ENCODE measurements around the gene SHROOM3.
A peak's percentile ranks its signal among the peaks of the same experiment; 100 is the strongest.
"Not testable (repeated sequence)": the region's sequence is repeated elsewhere in the genome, so short reads cannot be mapped to it uniquely, and the experiment has no call there.

The SHROOM3 gene

DNA sequence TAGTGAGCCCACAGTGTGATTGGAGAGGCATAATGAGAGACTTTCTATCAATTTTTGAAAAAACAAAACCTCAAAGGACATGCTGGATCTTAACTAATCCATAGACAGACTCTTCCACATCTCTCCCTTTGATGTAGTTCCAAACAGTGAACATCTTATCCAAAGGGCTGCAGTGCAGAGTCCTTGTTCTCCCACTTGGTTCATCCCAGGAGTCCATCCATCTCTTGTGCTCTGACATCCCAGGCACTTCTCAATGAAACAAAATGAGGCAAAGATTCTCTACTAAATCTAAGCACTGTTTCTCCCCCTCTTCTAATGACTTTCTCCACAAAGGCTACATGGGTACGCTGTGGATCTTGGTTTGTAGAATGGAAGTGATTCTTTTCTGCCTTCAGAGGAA, 8.3 kb downstream of the SHROOM3 start:
- H3K4me3 ChIP-seq (replicated peaks in 1 of 2; ENCODE audit: low read depth in 2 of 2, low read length in 2 of 2) = no peak overlapping the region
- no peak for DNase-seq (ENCODE audit: low read depth in 2 of 2)
- TF ChIP-seq, protein P1, sequence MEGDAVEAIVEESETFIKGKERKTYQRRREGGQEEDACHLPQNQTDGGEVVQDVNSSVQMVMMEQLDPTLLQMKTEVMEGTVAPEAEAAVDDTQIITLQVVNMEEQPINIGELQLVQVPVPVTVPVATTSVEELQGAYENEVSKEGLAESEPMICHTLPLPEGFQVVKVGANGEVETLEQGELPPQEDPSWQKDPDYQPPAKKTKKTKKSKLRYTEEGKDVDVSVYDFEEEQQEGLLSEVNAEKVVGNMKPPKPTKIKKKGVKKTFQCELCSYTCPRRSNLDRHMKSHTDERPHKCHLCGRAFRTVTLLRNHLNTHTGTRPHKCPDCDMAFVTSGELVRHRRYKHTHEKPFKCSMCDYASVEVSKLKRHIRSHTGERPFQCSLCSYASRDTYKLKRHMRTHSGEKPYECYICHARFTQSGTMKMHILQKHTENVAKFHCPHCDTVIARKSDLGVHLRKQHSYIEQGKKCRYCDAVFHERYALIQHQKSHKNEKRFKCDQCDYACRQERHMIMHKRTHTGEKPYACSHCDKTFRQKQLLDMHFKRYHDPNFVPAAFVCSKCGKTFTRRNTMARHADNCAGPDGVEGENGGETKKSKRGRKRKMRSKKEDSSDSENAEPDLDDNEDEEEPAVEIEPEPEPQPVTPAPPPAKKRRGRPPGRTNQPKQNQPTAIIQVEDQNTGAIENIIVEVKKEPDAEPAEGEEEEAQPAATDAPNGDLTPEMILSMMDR (IDR thresholded peaks at IDR 0.05; ENCODE audit: low read depth, low read length) = no peak

DNA sequence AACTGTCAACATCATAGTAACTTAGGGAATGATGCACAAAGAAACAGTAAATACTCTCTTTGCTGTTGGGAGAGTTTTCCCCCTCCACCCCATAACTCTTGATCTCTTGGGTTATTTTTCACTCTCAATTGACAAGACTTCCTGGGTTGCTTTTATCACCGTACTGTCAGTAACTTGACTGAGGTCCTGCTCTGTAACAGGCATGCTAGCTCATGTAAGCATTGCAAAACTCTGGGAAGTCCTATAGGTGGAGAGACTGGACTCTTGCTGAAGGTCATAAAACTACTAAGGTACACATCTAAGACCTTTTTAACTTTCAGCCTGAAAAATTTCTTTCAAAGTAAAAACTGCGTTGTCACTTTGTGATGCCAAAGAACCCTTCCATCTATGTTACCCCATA, 10.9 kb downstream of the SHROOM3 start:
- TF ChIP-seq, protein P1 (IDR thresholded peaks at IDR 0.05; ENCODE audit: low read depth, low read length) = no peak
- no peak for DNase-seq (ENCODE audit: low read depth in 2 of 2)
- no peak overlapping the region for H3K4me3 ChIP-seq (replicated peaks in 1 of 2; ENCODE audit: low read depth in 2 of 2, low read length in 2 of 2)

DNA sequence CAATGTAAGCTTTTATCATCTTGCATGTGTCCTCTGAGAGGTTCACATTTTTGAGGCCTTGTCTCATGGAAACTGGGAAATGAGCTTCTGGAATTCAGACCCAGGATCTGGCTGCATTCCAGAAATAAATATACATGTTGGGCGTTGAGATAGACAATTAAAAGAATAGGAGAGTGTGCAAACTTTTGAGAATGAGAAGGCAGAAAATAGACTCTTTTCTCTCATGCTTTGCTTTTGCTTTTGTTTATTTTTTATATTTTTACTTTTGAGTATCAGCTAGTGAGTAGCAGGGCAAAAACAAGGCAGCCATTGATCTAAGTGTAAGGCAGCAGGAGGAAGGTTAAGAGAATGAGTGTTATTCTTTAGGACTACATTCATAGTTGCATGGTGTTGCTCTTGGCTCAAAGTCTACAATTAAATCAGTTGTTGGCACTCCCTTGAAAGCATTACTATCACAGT, 12.4 kb downstream of the SHROOM3 start:
- no peak overlapping the region for H3K4me3 ChIP-seq (replicated peaks in 1 of 2; ENCODE audit: low read depth in 2 of 2, low read length in 2 of 2)
- peak; percentile 33 to 81 for DNase-seq (ENCODE audit: low read depth in 2 of 2)
- TF ChIP-seq, protein P1 (IDR thresholded peaks at IDR 0.05; ENCODE audit: low read depth, low read length) = no peak

DNA sequence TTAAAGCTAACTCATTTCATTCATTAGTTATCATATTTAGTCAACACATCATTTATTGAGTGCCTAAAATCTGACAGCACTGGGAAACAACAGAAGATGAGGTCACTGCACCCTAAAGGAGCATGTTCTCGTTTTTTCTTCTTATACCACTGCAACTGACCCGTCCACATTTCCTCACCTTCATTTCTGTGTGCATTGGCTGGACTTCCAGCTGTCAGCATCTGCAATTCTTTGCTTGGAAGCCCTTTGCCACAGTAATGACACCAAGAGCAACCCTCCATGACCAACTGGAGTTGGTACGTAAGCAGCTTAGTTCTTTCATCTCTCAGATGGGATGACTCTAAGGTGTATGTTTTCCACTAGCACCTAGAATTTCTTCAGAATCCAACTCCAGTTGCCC, 13.2 kb downstream of the SHROOM3 start:
- no peak for DNase-seq (ENCODE audit: low read depth in 2 of 2)
- no peak overlapping the region for H3K4me3 ChIP-seq (replicated peaks in 1 of 2; ENCODE audit: low read depth in 2 of 2, low read length in 2 of 2)
- TF ChIP-seq, protein P1 (IDR thresholded peaks at IDR 0.05; ENCODE audit: low read depth, low read length) = no peak

DNA sequence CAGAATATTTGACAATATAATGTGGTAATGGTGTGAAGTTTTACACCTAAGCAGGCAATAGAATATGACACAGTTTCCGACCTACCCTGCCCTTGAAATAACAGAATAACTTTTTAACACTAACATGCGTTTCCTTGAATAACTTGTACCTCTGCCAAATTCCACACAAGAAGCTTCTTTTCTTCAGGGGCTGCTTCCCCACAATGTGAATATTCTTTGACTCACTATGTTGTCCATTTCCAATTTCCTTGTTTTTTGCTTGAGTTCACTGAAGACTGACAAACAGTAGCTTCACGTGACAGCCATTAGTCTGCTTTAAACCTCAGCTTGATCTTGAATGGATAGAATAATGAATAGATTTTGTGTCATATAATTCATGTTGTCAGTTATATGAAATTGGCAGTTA, 14.3 kb downstream of the SHROOM3 start:
- no peak overlapping the region for H3K4me3 ChIP-seq (replicated peaks in 1 of 2; ENCODE audit: low read depth in 2 of 2, low read length in 2 of 2)
- TF ChIP-seq, protein P1 (IDR thresholded peaks at IDR 0.05; ENCODE audit: low read depth, low read length) = no peak
- DNase-seq (ENCODE audit: low read depth in 2 of 2) = peak; percentile 52 to 59

DNA sequence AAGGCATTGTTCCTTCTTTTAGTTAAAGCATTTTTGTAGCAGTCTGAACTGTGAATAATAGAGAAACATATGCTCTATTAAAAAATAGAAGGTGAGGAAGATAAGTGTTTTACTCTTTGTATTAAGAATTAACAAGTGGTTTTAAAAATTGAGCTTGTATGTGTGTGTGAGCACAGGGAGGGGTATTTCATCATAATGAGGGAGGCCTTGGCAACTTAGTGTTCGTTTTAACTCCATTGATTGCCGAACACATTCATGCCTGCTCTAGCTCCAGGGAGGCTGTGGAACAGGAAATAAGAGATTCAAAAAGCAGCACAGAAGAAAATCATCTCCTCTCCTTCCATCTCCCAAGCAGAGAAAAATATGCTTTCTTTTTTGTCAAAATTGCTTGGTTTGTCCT, 14.8 kb downstream of the SHROOM3 start:
- peak; percentile 46 to 70 for DNase-seq (ENCODE audit: low read depth in 2 of 2)
- TF ChIP-seq, protein P1 (IDR thresholded peaks at IDR 0.05; ENCODE audit: low read depth, low read length) = no peak
- H3K4me3 ChIP-seq (replicated peaks in 1 of 2; ENCODE audit: low read depth in 2 of 2, low read length in 2 of 2) = no peak overlapping the region

DNA sequence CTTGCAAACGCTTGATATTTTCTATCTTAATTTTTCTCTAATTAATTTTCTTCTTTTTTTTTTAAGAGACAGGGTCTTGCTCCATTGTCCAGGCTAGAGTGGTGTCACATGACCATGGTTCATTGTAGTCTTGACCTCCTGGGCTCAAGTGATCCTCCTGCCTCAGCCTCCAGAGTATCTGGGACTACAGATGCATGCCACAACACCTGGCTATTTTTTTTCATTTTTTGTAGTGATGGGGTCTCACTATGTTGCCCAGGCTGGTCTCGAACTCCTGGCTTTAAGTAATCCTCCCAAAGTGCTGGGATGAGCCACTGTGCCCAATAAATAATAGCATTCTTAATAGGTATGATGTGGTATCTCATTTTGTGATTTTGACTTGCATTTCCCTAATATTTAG, 18.2 kb downstream of the SHROOM3 start:
- DNase-seq (ENCODE audit: low read depth in 2 of 2) = no peak
- no peak overlapping the region for H3K4me3 ChIP-seq (replicated peaks in 1 of 2; ENCODE audit: low read depth in 2 of 2, low read length in 2 of 2)
- TF ChIP-seq, protein P1 (IDR thresholded peaks at IDR 0.05; ENCODE audit: low read depth, low read length) = no peak

DNA sequence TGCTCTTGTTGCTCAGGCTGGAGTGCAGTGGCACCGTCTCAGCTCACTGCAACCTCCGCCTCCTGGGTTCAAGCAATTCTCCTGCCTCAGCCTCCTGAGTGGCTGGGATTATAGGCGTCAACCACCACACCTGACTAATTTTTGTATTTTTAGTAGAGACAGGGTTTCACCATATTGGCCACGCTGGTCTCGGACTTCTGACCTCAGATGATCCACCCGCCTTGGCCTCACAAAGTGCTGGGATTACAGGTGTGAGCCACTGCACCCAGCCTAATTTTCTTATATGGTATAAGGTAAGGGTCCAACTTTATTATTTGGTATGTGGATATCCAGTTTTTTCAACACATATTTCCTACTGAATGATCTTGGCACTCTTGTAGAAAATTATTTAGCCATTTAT, 19.0 kb downstream of the SHROOM3 start:
- H3K4me3 ChIP-seq (replicated peaks in 1 of 2; ENCODE audit: low read depth in 2 of 2, low read length in 2 of 2); DNase-seq (ENCODE audit: low read depth in 2 of 2): not testable (repeated sequence)
